BLaER1 treated with 17β-estradiol and CSF1 and Interleukin-3, amounts not matched to agents 10 nM and 100 nM (cell line): ENCODE data around the gene APBB2.
"Not testable (repeated sequence)": the region's sequence is repeated elsewhere in the genome, so short reads cannot be mapped to it uniquely, and the experiment has no call there.

Source experiments
- H3K27ac ChIP-seq, 11 experiments: shearing (Covaris generic); formaldehyde crosslinking; 2 replicates each; pipeline ENCODE4 v1.8.1; 2022
- H3K27me3 ChIP-seq, 11 experiments: shearing (Covaris generic); formaldehyde crosslinking; 2 replicates each; pipeline ENCODE4 v1.8.1; 2022
- H3K36me3 ChIP-seq, 11 experiments: shearing (Covaris generic); formaldehyde crosslinking; 2 replicates each; pipeline ENCODE4 v1.8.1; 2022
- H3K4me1 ChIP-seq, 10 experiments: shearing (Covaris generic); formaldehyde crosslinking; 2 replicates each; pipeline ENCODE4 v1.8.1; 2022
- H3K4me2 ChIP-seq, 11 experiments: shearing (Covaris generic); formaldehyde crosslinking; 2 replicates each; pipeline ENCODE4 v1.8.1; 2022
- H3K4me3 ChIP-seq, 10 experiments: shearing (Covaris generic); formaldehyde crosslinking; 2 replicates each; pipeline ENCODE4 v1.8.1; 2022
- H3K9ac ChIP-seq, 11 experiments: shearing (Covaris generic); formaldehyde crosslinking; 2 replicates each; pipeline ENCODE4 v1.8.1; 2022
- H3K9me3 ChIP-seq, 11 experiments: shearing (Covaris generic); formaldehyde crosslinking; replicated peaks in 1 of 11; 2 replicates each; pipeline ENCODE4 v1.8.1; 2022
- H4K20me1 ChIP-seq, 11 experiments: shearing (Covaris generic); formaldehyde crosslinking; 2 replicates each; pipeline ENCODE4 v1.8.1; 2022
- Cebpa-rat ChIP-seq, 11 experiments: shearing (Covaris generic); IDR thresholded peaks; 2 replicates each; pipeline ENCODE4 v1.8.1; 2022

The APBB2 gene

GRCh38 chr4:40915318-40916217 lies 298.8 kb downstream of the APBB2 start:
- peaks cover 0 to 3% (median 0%) of the 10 kb centered on the region in 11 experiments; a peak in 1 of 22 replicates for H3K36me3 ChIP-seq
- no peaks in the 10 kb centered on the region for H3K27me3 ChIP-seq
- H3K9ac ChIP-seq = no peak overlapping the region
- H4K20me1 ChIP-seq = no peaks in the 10 kb centered on the region
- no peak for TF ChIP-seq Cebpa-rat (IDR thresholded peaks at IDR 0.05)
- H3K27ac ChIP-seq = no peak overlapping the region
- peak overlapping the region; percentile 21 to 63 (median 53) for H3K4me2 ChIP-seq
- H3K4me3 ChIP-seq = no peak overlapping the region
- peaks cover 0 to 17% (median 8%) of the 10 kb centered on the region in 11 experiments; a peak in 12 of 22 replicates for H3K9me3 ChIP-seq
- H3K4me1 ChIP-seq = peaks cover 27 to 73% (median 32%) of the 10 kb centered on the region in 10 experiments

- Histone ChIP-seq H4K20me1 (peaks cover 0 to 5% (median 0%) of the 10 kb centered on the region in 11 experiments; a peak in 2 of 22 replicates), H3K27ac (no peak overlapping the region), H3K4me1 (peaks cover 42 to 85% (median 49%) of the 10 kb centered on the region in 10 experiments), H3K9ac (no peak overlapping the region), H3K4me3 (no peak overlapping the region), H3K4me2 (peak overlapping the region in 3 of 11 experiments; percentile 31 to 63 (median 47); a peak in 6 of 22 replicates), H3K36me3 (peaks cover 0 to 3% (median 0%) of the 10 kb centered on the region in 11 experiments; a peak in 1 of 22 replicates), H3K27me3 (no peaks in the 10 kb centered on the region), H3K9me3 (peaks cover 0 to 12% (median 8%) of the 10 kb centered on the region in 11 experiments; a peak in 12 of 22 replicates)
- no peak for TF ChIP-seq Cebpa-rat (IDR thresholded peaks at IDR 0.05)
Observed at GRCh38 chr4:40912460-40913184, 301.7 kb downstream of the APBB2 start.

GRCh38 chr4:40910706-40911105 lies 303.6 kb downstream of the APBB2 start:
- Histone ChIP-seq H3K36me3 (peaks cover 0 to 3% (median 0%) of the 10 kb centered on the region in 11 experiments; a peak in 1 of 22 replicates), H3K27ac (peak overlapping the region in 1 of 11 experiments; percentile 27; a peak in 1 of 22 replicates), H3K9ac (no peak overlapping the region), H3K4me2 (peak overlapping the region in 4 of 11 experiments; percentile 80 to 83 (median 81); a peak in 6 of 22 replicates), H3K27me3 (no peaks in the 10 kb centered on the region), H3K4me1 (peaks cover 30 to 67% (median 42%) of the 10 kb centered on the region in 10 experiments), H3K4me3 (no peak overlapping the region), H4K20me1 (peaks cover 0 to 5% (median 0%) of the 10 kb centered on the region in 11 experiments; a peak in 2 of 22 replicates), H3K9me3 (peaks cover 0 to 12% (median 8%) of the 10 kb centered on the region in 11 experiments; a peak in 12 of 22 replicates)
- no peak for TF ChIP-seq Cebpa-rat (IDR thresholded peaks at IDR 0.05)

- H3K36me3 ChIP-seq = peaks cover 0 to 5% (median 0%) of the 10 kb centered on the region in 11 experiments; a peak in 1 of 22 replicates
- H4K20me1 ChIP-seq = peaks cover 0 to 5% (median 0%) of the 10 kb centered on the region in 11 experiments; a peak in 2 of 22 replicates
- H3K9me3 ChIP-seq = peaks cover 0 to 7% (median 3%) of the 10 kb centered on the region in 11 experiments; a peak in 12 of 22 replicates
- H3K4me3 ChIP-seq = no peak overlapping the region; a peak in 1 of 20 replicates
- H3K9ac ChIP-seq = peak overlapping the region in 8 of 11 experiments; percentile 6 to 63 (median 28); a peak in 9 of 22 replicates
- H3K27me3 ChIP-seq = no peaks in the 10 kb centered on the region
- peak overlapping the region in 9 of 11 experiments; percentile 20 to 50 (median 39); a peak in 12 of 22 replicates for H3K27ac ChIP-seq
- H3K4me1 ChIP-seq = peaks cover 25 to 56% (median 35%) of the 10 kb centered on the region in 10 experiments
- no peak for TF ChIP-seq Cebpa-rat (IDR thresholded peaks at IDR 0.05)
- H3K4me2 ChIP-seq = peak overlapping the region; percentile 76 to 91 (median 81)
Observed at GRCh38 chr4:40909363-40909876, 304.9 kb downstream of the APBB2 start.

- peak overlapping the region in 8 of 11 experiments; percentile 22 to 50 (median 40); a peak in 13 of 22 replicates for H3K27ac ChIP-seq
- no peak overlapping the region; a peak in 1 of 20 replicates for H3K4me3 ChIP-seq
- 0 out of 22 replicates have a peak, but pooled peaks cover 0 to 5% (median 0%) of the 10 kb centered on the region in 11 experiments for H3K36me3 ChIP-seq
Observed at GRCh38 chr4:40908702-40909362, 305.5 kb downstream of the APBB2 start.

GRCh38 chr4:40908297-40908696 lies 306.0 kb downstream of the APBB2 start:
- no peak overlapping the region for H3K4me3 ChIP-seq
- peaks cover 0 to 5% (median 0%) of the 10 kb centered on the region in 11 experiments; a peak in 2 of 22 replicates for H4K20me1 ChIP-seq
- peak overlapping the region; percentile 3 to 91 (median 81); a peak in 21 of 22 replicates for H3K4me2 ChIP-seq
- peak overlapping the region in 3 of 11 experiments; percentile 3 to 36 (median 26); a peak in 3 of 22 replicates for H3K9ac ChIP-seq
- no peaks in the 10 kb centered on the region for H3K27me3 ChIP-seq
- peaks cover 25 to 54% (median 35%) of the 10 kb centered on the region in 10 experiments for H3K4me1 ChIP-seq
- H3K27ac ChIP-seq = peak overlapping the region in 3 of 11 experiments; percentile 46 to 50 (median 48); a peak in 6 of 22 replicates
- no peaks in the 10 kb centered on the region for H3K9me3 ChIP-seq
- TF ChIP-seq Cebpa-rat (IDR thresholded peaks at IDR 0.05) = no peak
- 0 out of 22 replicates have a peak, but pooled peaks cover 0 to 5% (median 0%) of the 10 kb centered on the region in 11 experiments for H3K36me3 ChIP-seq

More at GRCh38 chr4:40908702-40909362, 305.5 kb downstream of the APBB2 start:
- no peak for TF ChIP-seq Cebpa-rat (IDR thresholded peaks at IDR 0.05)
- Histone ChIP-seq H3K4me1 (peaks cover 25 to 56% (median 35%) of the 10 kb centered on the region in 10 experiments), H3K27me3 (no peaks in the 10 kb centered on the region), H3K9ac (peak overlapping the region in 8 of 11 experiments; percentile 6 to 63 (median 28); a peak in 10 of 22 replicates), H3K9me3 (peaks cover 0 to 2% (median 0%) of the 10 kb centered on the region in 11 experiments; a peak in 1 of 22 replicates), H3K4me2 (peak overlapping the region; percentile 76 to 91 (median 81)), H4K20me1 (peaks cover 0 to 5% (median 0%) of the 10 kb centered on the region in 11 experiments; a peak in 2 of 22 replicates)

- Histone ChIP-seq H3K36me3 (0 out of 22 replicates have a peak, but pooled peaks cover 0 to 5% (median 0%) of the 10 kb centered on the region in 11 experiments), H3K27me3 (no peaks in the 10 kb centered on the region), H3K9ac (no peak overlapping the region), H3K4me1 (peaks cover 25 to 39% (median 27%) of the 10 kb centered on the region in 10 experiments), H3K9me3 (no peaks in the 10 kb centered on the region), H4K20me1 (peaks cover 0 to 5% (median 0%) of the 10 kb centered on the region in 11 experiments; a peak in 2 of 22 replicates), H3K4me3 (no peak overlapping the region), H3K27ac (no peak overlapping the region), H3K4me2 (no peak overlapping the region)
- TF ChIP-seq Cebpa-rat (IDR thresholded peaks at IDR 0.05) = no peak
Observed at GRCh38 chr4:40905414-40905813, 308.9 kb downstream of the APBB2 start.

GRCh38 chr4:40900531-40900930 lies 313.8 kb downstream of the APBB2 start:
- H3K9ac ChIP-seq, H4K20me1 ChIP-seq, H3K27me3 ChIP-seq, H3K4me3 ChIP-seq, H3K9me3 ChIP-seq, H3K36me3 ChIP-seq, H3K4me2 ChIP-seq, H3K27ac ChIP-seq: not testable (repeated sequence)
- peaks cover 0 to 13% (median 5%) of the 10 kb centered on the region in 10 experiments; a peak in 4 of 20 replicates for H3K4me1 ChIP-seq
